Measurements from ENCODE around the gene CDCP2. TPM values are rescaled to one million over a fixed set of nuclear protein-coding genes. Genes with fewer than 3 reads are reported as not detected.

The CDCP2 gene
- total RNA-seq, 4 donors from 2014 or later: not detected

- TF ChIP-seq POLR2A (IDR thresholded peaks at IDR 0.05) (no peak), EP300 (IDR thresholded peaks at IDR 0.05) (no peak), POLR2AphosphoS5 (IDR thresholded peaks at IDR 0.05) (no peak)
- TF ChIP-seq, protein P1, sequence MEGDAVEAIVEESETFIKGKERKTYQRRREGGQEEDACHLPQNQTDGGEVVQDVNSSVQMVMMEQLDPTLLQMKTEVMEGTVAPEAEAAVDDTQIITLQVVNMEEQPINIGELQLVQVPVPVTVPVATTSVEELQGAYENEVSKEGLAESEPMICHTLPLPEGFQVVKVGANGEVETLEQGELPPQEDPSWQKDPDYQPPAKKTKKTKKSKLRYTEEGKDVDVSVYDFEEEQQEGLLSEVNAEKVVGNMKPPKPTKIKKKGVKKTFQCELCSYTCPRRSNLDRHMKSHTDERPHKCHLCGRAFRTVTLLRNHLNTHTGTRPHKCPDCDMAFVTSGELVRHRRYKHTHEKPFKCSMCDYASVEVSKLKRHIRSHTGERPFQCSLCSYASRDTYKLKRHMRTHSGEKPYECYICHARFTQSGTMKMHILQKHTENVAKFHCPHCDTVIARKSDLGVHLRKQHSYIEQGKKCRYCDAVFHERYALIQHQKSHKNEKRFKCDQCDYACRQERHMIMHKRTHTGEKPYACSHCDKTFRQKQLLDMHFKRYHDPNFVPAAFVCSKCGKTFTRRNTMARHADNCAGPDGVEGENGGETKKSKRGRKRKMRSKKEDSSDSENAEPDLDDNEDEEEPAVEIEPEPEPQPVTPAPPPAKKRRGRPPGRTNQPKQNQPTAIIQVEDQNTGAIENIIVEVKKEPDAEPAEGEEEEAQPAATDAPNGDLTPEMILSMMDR (IDR thresholded peaks at IDR 0.05): no peak
- Histone ChIP-seq H3K27ac (no peak overlapping the region), H3K27me3 (no peaks in the 10 kb centered on the region), H3K4me3 (no peak overlapping the region), H3K36me3 (no peaks in the 10 kb centered on the region), H3K4me1 (no peaks in the 10 kb centered on the region), H3K9me3 (no peaks in the 10 kb centered on the region)
- no peak for DNase-seq (ENCODE audit: low spot score in 2 of 2)
- WGBS: 98% methylated on average over 11 of the region's 11 CpGs
Observed at GRCh38 chr1:54144366-54144765, 8.4 kb downstream of the CDCP2 start.

- Histone ChIP-seq H3K9me3 (no peaks in the 10 kb centered on the region), H3K27me3 (no peaks in the 10 kb centered on the region), H3K36me3 (no peaks in the 10 kb centered on the region), H3K4me1 (no peaks in the 10 kb centered on the region), H3K4me3 (no peak overlapping the region), H3K27ac (no peak overlapping the region)
- no peak for DNase-seq (ENCODE audit: low spot score in 2 of 2)
- TF ChIP-seq POLR2AphosphoS5 (IDR thresholded peaks at IDR 0.05): no peak
- no peak for TF ChIP-seq EP300 (IDR thresholded peaks at IDR 0.05)
- TF ChIP-seq, protein P1 (IDR thresholded peaks at IDR 0.05): no peak
- no peak for TF ChIP-seq POLR2A (IDR thresholded peaks at IDR 0.05)
- 73% methylated on average over 8 of the region's 9 CpGs for WGBS
Observed at GRCh38 chr1:54142146-54142900, 10.5 kb downstream of the CDCP2 start.

GRCh38 chr1:54139711-54140110 is 13.1 kb downstream of the CDCP2 start:
- Histone ChIP-seq H3K36me3 (no peaks in the 10 kb centered on the region), H3K27ac (no peak overlapping the region), H3K4me1 (no peaks in the 10 kb centered on the region), H3K27me3 (no peaks in the 10 kb centered on the region), H3K4me3 (no peak overlapping the region), H3K9me3 (no peaks in the 10 kb centered on the region)
- DNase-seq (ENCODE audit: low spot score in 2 of 2): no peak
- WGBS: 95% methylated on average over 9 of the region's 12 CpGs
- TF ChIP-seq POLR2AphosphoS5 (IDR thresholded peaks at IDR 0.05) (no peak), EP300 (IDR thresholded peaks at IDR 0.05) (no peak), POLR2A (IDR thresholded peaks at IDR 0.05) (no peak)
- TF ChIP-seq, protein P1 (IDR thresholded peaks at IDR 0.05): no peak

GRCh38 chr1:54138994-54139393 is 13.8 kb downstream of the CDCP2 start:
- Histone ChIP-seq H3K36me3 (no peaks in the 10 kb centered on the region), H3K4me1 (no peaks in the 10 kb centered on the region), H3K4me3 (no peak overlapping the region), H3K27me3 (no peaks in the 10 kb centered on the region), H3K27ac (no peak overlapping the region), H3K9me3 (no peaks in the 10 kb centered on the region)
- TF ChIP-seq POLR2A (IDR thresholded peaks at IDR 0.05): no peak
- TF ChIP-seq, protein P1 (IDR thresholded peaks at IDR 0.05): no peak
- TF ChIP-seq EP300 (IDR thresholded peaks at IDR 0.05): no peak
- no peak for TF ChIP-seq POLR2AphosphoS5 (IDR thresholded peaks at IDR 0.05)
- 100% methylated on average over 1 of the region's 1 CpG for WGBS
- no peak for DNase-seq (ENCODE audit: low spot score in 2 of 2)

DNA sequence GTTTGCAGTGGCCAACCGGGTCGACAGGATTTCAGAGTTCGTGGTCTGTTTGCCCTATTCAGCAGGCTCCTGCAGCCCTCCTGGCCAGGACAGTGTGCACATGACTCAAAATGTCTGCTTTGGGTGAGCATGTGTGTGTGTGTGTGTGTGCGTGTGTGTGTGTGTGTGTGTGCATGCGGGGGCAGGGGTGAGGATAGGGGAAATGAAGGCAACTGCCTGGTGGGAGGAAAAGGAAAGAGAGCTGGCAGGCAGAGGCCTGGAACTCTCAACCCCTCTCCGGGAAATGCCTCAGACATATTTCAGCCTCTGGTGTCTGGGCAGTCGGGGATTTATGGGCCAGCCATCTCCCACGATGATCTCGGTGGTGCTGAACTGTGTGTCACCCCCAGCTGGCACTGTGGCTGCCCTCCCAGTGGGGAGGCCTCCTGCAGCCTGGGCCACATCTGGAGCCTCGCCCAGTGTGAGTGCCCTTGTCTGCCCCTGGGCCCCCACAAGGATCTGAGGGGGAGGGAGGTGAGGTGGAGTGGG is 15.2 kb downstream of the CDCP2 start:
- no peak for DNase-seq (ENCODE audit: low spot score in 2 of 2)
- H3K4me3 ChIP-seq: no peak overlapping the region
- no peaks in the 10 kb centered on the region for H3K4me1 ChIP-seq
- no peaks in the 10 kb centered on the region for H3K27me3 ChIP-seq
- 50% methylated on average over 6 of the region's 10 CpGs for WGBS
- H3K27ac ChIP-seq: no peak overlapping the region
- no peaks in the 10 kb centered on the region for H3K36me3 ChIP-seq
- no peak for TF ChIP-seq POLR2AphosphoS5 (IDR thresholded peaks at IDR 0.05)
- TF ChIP-seq POLR2A (IDR thresholded peaks at IDR 0.05): no peak
- TF ChIP-seq, protein P1 (IDR thresholded peaks at IDR 0.05): no peak
- TF ChIP-seq EP300 (IDR thresholded peaks at IDR 0.05): no peak
- no peaks in the 10 kb centered on the region for H3K9me3 ChIP-seq
